Activated T-cell treated with anti-CD3 and anti-CD28 coated beads for 1 hour (primary cell): ENCODE data around the gene NOX5.

Experiments used
- DNase-seq: peaks from one replicate; pipeline ENCODE4 v3.0.0-alpha.2; 2020; ENCODE audit warnings: low read depth

The NOX5 gene

DNA sequence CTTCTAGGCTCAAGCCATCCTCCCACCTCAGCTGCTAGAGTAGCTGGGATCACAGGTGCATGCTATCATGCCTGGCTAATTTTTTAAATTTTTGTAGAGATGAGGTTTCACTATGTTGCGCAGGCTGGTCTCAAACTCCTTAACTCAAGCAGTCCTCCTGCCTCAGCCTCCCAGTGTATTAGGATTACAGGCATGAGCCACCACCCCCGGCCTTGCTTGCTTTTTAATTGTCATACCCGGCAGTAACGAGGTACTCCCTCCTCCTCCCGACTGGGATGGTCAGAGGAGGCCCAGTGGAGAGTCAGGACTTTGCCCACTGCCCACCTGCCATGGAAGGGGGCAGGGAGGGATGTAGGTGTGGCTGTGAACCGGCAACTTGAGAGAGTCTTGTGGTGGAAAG, 4.5 kb downstream of the NOX5 start:
- DNase-seq = no peak

DNA sequence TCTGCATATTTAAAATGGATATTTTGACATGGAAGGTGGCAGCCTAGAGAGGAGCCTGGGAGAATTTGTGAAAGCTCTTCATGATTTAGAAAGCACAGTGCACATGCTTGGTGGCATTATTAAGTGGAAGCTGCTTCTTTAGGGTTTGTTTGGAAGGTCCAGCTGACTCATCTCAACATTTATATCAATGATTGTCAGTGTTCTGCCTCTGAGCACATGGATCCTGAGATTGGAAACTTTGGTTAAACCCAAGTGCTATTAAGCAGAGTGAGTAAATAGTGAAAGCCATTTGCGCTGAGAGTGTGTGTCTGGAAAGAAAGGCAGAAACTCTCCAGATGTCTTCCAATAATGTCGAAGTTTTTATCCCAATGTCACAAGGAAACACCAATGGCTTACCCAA, 7.4 kb downstream of the NOX5 start:
- no peak for DNase-seq

DNA sequence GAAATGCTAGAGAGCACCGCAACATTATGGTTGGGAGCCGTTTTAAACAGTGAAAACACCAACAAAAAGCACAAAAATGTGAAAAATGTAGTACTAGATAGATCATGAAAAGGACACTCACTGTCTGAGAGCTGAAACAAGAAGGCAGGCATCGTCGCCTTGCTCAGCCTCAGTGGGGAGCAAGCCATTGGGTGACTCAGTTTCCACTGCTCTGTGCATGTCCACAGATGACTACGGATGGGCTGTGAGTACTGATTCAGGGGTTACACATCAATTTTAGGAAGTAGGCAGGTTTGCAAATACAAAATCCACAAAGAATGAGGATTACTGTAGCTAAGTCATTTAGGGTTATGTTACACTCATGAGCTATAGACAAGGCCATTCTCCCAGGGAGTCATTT, 10.8 kb downstream of the NOX5 start:
- no peak for DNase-seq

DNA sequence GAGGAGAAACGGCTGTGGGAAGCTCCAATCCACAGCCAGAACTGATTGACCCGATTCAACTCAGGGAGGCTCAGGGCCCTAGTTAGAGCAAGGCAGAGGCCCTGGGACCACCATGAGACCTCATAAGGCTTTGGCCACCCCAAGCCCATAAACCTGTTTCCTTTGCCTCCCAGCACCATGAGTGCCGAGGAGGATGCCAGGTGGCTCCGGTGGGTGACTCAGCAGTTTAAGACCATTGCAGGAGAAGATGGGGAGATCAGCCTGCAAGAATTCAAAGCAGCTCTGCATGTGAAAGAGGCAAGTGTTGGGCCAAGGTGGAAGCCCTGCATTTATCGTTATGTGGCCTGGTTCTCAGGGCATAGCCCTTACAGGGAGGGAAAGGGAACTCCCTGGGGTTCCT, 11.9 kb downstream of the NOX5 start:
- DNase-seq = no peak

DNA sequence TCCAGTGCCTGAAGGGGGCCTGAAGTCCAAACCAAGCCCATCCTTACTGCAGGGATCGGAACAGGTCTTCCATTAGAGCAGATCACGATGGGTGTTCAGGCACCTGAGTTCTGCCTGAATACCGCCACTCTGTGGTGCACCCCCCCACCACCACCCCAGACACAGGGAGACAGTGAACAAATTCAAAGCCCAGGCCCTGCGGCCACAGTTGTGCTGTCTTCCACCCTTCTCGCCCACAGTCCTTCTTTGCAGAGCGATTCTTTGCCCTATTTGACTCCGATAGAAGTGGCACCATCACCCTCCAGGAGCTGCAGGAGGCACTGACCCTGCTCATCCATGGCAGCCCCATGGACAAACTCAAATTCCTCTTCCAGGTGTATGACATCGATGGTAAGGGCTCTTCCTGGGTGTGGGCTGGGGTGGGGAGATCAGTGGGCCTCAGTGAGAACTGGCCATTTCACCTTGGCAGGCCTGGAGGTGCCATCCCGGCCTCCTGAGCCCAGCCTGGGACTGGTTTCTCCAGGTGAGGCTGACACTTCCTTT, 13.6 kb downstream of the NOX5 start:
- no peak for DNase-seq

DNA sequence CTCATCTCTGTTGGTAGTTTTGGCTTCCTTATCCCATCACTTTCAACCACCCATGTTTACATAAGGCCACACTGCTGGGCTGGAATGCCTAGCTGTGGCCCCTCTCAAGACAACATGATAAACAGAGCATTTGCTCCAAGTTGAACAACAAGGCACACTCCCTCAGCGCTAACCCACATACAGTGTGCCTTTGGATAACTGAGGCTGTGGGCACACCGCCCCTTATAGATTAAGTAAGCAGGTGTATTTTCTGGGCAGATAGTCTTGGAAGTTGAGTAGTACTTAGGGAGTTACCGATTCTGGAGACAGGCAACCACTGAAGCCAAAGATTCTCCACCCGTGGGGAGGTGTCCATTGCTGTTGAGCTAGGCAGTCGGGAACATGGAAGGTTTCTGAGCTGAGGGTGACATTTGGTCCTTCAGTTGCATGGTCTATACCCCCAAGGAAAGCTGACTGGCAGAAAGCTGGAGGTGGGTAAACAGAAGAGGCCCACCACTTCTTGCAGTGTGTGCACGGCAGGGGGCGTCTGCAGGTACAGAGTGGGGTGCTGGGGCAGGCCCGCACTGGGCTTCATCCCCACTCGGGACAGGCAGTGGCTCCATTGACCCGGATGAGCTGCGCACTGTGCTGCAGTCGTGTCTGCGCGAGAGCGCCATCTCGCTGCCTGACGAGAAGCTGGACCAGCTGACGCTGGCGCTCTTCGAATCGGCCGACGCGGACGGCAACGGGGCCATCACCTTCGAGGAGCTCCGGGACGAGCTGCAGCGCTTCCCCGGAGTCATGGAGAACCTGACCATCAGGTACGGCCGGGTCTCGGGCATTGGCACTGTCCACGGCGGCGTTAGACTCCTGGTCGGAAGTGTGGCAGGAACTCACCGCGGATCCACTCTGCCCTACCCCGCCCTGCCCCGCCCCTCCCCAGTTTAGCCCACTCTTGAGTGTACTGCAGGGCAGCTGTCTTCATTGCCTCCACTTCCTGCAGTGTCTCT, 16.8 kb downstream of the NOX5 start:
- DNase-seq = peak; percentile 5

DNA sequence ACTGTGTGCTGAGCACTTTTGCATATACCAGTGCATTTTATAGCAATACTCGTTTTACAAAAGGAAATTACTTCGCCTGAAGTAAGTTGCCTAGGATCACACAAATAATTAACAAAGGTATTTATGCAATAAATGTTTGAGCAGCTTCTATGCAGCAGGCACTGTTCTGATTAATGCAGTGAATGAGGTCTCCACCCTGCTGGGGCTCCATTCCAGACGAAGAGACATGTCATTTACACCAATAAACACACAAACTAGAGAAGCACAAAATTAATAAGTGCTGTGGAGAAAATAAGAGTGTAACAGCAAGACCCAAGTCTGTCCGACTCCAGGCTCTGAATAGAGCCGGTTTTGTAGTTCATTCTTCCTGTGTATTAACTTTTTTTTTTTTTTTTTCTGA, 17.5 kb downstream of the NOX5 start:
- DNase-seq = no peak

DNA sequence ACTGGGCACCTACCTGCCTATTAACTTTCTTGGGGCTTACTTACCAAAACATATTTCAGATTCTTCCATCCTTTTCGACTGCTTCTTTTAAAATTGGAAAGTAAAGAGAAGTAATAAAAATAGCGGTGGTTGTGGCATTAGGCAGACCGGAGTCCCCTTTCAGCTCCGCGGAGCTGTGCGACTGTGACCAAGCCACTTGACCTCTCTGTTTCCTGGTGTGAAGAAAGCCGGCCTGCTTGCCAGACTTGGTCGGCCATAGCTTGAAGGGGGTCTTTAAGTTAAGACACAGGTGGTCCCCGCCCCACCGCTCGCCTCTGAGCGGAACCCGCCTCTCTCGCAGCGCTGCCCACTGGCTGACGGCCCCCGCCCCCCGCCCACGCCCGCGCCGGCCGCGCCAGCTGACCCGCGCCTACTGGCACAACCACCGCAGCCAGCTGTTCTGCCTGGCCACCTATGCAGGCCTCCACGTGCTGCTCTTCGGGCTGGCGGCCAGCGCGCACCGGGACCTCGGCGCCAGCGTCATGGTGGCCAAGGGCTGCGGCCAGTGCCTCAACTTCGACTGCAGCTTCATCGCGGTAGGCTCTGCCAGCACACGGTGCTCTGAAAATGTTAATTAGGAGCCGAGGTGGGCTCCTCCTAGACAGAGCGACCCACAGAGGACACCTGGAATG, 18.3 kb downstream of the NOX5 start:
- no peak for DNase-seq

DNA sequence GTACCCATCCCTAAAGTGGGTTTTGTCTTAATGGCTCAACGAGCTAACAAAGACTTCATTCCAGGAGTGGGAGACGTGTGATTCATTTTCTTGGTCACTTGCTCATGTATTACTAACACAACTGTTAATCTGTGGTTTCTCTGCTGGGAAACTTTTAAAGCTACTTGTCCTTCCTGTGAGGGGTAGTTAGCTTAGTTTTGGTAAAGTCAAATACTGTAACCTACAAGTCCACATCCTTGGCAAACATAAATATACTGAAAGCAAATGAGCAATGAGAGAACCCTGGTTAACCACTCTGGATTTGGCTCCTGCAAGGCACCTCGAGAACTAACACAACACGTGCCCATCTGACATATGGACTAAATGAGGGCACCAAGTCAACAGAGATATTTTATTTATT, 19.9 kb downstream of the NOX5 start:
- DNase-seq = no peak

DNA sequence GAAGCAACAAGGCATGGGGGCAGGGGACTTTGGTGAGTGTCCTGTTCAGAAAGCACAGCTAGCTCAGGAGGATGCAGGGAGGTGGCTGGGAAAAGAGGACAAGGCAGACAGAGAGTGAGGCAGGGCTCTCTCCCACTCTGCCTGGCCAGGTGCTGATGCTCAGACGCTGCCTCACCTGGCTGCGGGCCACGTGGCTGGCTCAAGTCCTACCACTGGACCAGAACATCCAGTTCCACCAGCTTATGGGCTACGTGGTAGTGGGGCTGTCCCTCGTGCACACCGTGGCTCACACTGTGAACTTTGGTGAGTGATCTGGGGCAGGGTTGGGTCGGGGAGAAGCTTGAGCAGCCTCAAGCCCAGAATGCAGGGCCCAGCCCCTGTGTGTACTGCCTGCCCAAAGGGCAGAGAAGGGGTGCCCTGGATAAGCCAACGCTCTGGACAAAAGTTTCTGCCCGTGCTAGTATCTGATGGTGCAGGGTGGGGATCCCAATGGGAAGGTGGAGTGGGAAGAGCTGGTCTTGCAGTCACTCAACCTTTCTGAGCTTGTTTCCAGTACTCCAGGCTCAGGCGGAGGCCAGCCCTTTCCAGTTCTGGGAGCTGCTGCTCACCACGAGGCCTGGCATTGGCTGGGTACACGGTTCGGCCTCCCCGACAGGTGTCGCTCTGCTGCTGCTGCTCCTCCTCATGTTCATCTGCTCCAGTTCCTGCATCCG, 20.9 kb downstream of the NOX5 start:
- DNase-seq = no peak

DNA sequence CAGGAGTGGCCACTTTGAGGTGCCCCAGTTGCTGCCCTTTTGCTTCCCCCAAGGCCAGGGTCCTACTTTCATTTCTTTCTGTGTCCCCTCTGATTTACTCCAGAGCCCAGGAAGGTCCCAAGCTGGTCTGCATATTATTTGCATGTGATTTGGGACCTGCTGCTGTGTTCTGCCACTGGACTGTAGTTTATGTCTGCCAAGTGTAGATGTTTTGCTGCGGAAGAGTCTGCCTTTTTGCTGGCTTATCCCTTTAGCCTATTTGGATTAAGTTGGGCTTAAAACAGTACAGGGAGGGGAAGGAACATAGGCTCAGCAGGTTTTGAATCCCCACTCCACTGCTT, 21.4 kb downstream of the NOX5 start:
- no peak for DNase-seq

DNA sequence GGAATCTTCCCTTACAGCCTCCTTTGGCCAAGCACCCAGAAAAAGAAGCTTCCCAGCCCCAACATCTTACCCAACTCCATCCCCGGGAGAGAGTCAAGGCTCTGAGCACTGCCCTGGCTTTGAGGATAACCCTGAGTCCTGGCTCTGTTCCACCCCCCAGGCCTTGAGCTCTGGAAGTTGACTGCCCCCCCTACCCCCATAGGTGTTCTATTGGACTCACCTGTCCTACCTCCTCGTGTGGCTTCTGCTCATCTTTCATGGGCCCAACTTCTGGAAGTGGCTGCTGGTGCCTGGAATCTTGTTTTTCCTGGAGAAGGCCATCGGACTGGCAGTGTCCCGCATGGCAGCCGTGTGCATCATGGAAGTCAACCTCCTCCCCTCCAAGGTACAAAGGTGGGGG, 22.3 kb downstream of the NOX5 start:
- DNase-seq = no peak

DNA sequence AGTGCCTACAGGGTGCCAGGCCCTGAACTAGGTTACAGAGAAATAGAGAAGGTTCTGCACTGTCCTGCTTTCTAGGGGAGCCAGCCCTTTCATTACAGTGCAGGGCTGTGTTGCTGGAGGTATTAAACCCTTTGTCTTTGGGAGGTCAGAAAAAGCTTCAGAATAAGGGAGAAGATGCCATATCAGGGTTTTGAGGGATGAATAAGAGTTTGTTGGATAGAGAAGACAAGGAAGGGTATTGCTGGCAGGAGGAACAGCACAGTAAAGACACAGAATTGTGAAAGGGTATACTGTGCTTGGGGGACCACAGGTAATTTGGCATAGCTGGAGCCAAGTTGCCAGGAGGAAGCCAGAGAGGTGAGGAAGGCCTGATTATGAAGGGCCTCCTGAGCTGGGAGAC, 23.0 kb downstream of the NOX5 start:
- no peak for DNase-seq

DNA sequence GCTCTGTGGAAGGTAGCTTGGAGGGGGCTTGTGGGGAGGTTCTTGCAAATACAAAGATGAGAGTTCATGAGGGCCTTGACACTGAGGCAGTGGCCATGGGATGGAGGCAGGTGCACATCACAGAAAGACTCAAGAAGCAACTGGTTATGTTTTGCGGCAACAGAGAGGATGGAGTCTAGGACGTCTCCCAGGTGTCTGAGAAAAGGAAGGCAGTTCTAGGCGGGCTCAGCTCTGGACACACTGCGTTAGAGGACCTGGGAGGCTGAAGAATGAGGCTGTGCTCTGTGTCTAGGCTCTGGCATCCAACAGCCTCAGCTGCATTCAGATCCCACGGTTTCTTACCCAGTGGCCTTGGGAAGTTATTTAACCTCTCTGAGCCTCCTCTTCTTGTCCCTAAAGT, 23.5 kb downstream of the NOX5 start:
- no peak for DNase-seq

DNA sequence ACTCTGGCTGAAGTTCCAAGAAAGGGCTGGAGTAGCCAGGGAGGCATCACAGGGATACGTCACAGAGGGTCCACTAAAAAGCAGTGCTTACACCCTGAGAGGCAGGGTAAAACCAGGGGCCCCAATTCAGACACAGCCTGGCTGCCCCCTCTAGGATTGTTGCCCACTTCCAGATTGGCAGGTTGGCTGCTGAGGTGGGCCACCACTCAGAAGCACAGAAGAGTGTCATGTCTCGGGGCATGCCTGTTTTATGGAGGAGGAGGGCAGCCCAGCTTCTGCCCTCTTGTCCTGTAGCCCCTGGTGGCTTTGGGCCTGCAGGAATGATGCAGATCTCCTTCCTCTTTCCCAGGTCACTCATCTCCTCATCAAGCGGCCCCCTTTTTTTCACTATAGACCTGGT, 24.0 kb downstream of the NOX5 start:
- DNase-seq = no peak

DNA sequence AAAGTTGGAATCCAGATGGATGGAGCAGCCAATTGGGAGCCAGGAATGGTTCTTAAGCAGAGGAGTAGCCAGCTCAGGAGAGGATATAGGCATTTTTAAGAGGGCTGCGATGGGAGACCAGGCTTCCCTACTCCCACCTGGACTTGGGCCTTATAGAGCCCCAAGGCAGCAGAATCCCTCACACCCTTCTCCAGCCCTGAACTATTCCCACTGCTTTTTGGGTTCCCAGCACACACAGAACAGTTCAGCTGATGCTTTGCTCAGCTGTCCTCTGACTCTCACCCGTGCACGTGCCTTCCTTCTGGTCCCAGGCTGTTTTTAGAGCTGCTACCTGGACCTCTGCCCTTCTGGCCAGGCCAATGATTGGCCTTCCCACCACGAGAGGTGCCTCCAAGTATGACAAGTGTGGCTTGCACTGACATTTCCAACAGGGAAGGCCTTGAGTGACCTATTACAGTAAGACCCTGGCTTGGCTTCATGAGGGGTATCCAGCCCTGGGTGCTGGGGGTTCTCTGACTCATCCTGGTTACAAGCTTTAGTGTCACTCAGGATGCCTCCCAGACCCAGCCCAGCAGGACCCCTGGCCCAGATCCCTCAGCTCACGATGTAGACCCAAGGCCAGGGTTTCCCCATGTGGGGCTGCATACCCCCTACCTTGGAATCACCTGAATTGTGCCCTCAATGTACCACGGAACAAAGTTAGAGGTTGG, 25.2 kb downstream of the NOX5 start:
- no peak for DNase-seq

DNA sequence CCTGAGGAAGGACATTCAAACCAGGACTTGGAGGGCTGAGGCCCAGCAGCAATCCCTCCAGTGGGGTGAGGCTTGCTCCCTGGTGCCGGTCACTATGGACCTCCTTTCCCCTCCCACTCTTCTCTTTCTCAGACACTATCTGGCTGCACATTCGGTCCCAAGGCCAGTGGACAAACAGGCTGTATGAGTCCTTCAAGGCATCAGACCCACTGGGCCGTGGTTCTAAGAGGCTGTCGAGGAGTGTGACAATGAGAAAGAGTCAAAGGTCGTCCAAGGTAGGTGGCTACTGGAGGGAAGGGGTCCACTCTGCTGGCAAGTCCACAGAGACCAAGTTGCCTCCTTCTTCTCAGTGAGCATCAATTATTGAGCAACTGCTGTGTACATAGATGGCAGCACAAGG, 28.0 kb downstream of the NOX5 start:
- DNase-seq = no peak

DNA sequence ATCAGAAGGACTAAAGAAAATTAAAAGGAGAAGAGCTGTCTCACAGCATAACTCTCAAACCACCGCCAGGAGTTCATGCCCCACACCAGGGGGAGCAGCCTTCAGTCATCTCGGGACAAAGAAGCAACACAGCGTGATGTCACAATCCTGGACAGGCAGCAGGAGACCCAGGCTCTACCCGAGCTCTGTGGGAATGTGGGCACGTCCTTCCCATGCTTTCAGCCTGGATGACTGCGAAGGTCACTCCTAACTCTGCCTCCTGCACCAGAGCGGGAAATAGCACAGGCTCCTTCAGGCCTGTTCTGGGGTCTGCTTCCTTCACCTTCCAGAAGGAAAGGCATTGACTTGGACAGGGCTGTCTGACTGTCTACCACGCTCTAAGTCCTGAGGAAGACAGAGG, 31.3 kb downstream of the NOX5 start:
- no peak for DNase-seq

DNA sequence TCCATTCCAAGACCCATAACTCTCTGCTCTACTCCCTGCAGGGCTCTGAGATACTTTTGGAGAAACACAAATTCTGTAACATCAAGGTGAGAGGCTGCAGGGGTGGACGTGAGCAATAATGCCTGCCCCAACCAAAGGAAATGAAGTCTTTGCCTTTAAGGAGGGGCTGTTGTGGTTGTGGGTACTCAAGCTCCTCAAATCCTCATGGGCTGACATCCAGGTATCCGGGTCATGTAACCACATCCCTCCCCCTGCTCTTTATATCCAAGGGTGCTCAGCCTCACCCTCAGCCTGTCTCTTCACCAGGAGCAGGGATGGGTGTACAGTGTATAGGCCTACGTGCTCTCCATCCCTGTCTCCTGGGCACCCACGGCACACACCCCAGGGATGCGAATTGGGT, 32.3 kb downstream of the NOX5 start:
- DNase-seq = no peak

DNA sequence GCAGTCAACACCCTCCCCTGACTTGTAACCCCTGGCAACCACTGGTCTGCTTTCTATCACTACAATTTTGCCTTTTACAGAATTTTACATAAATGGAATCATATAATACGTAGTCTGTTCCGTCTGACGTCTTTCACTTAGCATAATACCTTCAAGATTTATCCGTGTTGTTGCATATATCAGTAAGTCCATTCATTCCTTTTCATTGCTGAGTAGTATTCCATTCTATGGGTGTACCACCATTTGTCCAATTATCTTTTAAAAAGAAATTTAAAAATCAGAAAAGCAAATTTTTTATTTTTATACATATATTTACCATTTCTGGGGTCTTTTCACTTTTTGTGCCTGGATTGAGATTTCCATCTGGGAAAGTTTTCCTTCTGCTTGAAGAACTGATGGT, 35.5 kb downstream of the NOX5 start:
- no peak for DNase-seq

DNA sequence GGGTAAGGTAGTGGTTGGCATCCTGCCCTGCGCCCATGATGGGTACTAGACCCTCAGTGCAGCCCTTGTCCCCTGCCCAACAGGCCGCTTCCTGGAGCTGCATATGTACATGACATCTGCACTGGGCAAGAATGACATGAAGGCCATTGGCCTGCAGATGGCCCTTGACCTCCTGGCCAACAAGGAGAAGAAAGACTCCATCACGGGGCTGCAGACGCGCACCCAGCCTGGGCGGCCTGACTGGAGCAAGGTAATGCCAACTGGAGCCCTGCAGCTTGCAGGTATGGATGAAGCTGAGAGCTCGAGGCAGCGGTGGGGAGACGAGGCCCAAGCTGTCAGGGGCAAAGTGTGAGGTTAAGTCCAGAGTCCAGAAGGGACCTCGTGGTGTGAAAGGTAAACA, 40.8 kb downstream of the NOX5 start:
- no peak for DNase-seq

DNA sequence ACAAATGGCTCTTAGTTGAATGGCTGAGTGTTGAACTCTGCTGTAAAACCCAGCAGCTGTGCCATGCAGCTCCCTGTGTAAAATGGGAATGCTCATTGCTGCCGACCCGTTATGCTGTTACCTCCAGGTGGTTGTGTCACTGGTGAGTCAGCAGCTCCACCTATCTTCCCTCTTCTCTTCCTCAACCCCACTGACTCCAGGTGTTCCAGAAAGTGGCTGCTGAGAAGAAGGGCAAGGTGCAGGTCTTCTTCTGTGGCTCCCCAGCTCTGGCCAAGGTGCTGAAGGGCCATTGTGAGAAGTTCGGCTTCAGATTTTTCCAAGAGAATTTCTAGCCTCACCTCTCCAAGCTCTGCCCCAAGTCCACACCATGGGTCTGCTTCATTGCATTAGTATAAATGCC, 41.9 kb downstream of the NOX5 start:
- no peak for DNase-seq
